D721Med (cell line): ENCODE data around the gene LDLRAP1.

Experiments
- DNase-seq: peaks from one replicate; pipeline ENCODE4 v3.0.0; 2011; ENCODE audit warnings: low spot score; ENCODE audit not compliant: insufficient read length
- FAIRE-seq: peaks from 2 replicates; lab custom pipeline; 2011; peaks lifted over from hg19 to GRCh38; lab: Jason Lieb, UNC
- TF ChIP-seq, protein P1 (sequence below): IDR thresholded peaks from 2 replicates; pipeline ENCODE4 v1.5.1; 2012; ENCODE audit warnings: mild to moderate bottlenecking, control low read depth; ENCODE audit not compliant: insufficient read depth; ENCODE audit errors: missing control alignments

The LDLRAP1 gene

DNA sequence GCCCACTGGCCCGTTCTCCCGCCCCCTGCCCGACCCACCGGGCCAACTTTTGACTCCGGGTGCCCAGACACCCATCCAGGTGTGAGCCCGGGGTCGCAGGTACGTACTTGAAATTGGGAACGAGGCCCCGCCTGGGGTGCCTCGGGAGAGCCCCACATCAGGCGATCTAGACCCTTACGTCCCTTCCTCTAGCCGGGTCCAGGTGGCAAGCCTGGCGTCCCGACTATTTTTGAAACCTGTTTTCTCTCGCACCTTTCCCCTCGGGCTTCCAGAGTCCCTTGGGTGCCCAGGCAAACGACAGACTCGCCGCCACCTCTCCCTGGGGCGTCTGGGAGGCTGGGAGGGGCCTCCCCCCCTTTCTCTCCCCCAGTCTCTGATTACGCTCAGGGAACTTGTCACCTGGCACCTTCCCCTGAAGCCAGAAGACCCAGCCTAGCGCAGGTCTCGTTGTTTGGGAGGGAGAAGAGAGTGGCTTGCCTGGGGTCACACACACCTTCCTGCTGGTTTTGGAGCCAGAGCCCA, 898 bp downstream of the LDLRAP1 start:
- TF ChIP-seq, protein P1, sequence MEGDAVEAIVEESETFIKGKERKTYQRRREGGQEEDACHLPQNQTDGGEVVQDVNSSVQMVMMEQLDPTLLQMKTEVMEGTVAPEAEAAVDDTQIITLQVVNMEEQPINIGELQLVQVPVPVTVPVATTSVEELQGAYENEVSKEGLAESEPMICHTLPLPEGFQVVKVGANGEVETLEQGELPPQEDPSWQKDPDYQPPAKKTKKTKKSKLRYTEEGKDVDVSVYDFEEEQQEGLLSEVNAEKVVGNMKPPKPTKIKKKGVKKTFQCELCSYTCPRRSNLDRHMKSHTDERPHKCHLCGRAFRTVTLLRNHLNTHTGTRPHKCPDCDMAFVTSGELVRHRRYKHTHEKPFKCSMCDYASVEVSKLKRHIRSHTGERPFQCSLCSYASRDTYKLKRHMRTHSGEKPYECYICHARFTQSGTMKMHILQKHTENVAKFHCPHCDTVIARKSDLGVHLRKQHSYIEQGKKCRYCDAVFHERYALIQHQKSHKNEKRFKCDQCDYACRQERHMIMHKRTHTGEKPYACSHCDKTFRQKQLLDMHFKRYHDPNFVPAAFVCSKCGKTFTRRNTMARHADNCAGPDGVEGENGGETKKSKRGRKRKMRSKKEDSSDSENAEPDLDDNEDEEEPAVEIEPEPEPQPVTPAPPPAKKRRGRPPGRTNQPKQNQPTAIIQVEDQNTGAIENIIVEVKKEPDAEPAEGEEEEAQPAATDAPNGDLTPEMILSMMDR, result no peak
- no peak for DNase-seq
- no peak for FAIRE-seq

DNA sequence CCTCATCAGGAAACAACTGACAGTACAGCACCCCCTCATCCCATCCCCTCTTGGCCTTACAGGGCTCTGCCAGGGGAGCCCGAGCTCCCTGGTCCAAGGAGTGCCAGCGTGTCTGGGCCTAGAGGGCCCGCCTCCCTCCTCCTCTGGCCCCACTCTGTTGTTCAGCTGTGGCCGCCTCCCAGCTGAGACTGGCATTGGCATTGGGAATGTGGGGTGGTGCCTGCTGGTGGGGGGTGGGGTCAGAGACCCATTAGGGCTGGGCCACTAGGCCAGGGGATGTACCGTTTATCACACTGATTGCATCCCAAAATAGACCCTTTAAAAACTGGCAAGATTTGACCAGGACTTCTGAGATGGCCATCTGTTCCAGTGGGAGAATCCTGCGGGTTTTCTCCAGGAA, 1.4 kb downstream of the LDLRAP1 start:
- TF ChIP-seq, protein P1, result no peak
- DNase-seq (no peak), FAIRE-seq (no peak)

DNA sequence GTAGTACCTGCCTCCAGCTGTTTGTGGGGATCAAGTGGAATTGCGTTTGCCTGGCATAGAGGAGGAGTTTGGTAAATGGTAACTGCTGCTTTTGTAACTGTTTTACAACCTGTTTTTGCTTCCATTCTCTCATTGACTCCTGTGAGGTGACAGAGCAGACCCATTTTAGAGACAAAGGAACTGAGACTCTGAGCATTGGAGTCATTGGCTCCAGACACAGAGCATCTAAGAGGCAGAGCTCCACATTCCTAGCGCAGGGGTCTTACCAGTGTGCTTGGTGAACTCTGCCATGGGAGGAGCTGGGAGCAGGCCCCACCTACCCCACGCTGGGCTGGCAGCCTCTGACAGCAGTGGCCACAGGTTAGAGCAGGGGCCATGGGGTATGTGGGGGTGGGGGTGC, 2.4 kb downstream of the LDLRAP1 start:
- DNase-seq (no peak), FAIRE-seq (no peak)
- TF ChIP-seq, protein P1, result no peak

DNA sequence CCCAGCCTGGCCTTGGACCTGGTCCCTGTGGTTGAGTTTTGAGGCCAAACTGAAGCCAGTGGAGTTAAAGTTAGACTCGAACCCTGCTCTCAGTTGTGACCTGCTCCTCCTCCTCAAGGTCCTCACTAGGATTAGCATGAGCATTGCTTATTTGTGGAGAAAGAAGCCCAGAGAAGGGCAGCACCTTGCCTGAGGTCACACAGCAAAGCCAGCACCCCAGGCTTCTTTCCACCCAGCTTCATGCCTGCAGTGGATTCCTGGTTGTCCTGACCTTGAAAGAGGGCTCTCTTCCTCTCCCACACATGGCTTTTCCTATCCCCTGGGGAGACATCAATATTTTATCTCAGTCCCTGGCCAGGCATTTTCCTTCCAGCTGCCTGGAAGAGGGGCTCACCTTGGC, 2.8 kb downstream of the LDLRAP1 start:
- DNase-seq (no peak), FAIRE-seq (no peak)
- TF ChIP-seq, protein P1, result no peak

DNA sequence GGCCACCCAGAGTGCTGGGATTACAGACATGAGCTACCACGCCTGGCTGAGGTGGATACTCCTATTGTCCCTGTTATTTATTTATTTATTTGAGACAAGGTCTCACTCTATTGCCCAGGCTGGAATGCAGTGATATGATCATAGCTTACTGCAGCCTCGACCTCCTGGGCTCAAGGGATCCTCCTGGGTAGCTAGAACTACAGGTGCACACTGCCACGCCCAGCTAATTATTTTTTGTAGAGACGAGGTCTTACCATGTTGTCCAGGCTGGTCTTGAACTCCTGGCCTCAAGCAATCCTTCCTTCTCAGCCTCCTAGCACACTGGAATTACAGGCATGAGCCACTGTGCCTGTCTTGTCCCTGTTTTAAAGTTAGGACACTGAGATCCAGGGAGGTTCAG, 5.2 kb downstream of the LDLRAP1 start:
- no peak for DNase-seq
- TF ChIP-seq, protein P1, result no peak
- no peak for FAIRE-seq

DNA sequence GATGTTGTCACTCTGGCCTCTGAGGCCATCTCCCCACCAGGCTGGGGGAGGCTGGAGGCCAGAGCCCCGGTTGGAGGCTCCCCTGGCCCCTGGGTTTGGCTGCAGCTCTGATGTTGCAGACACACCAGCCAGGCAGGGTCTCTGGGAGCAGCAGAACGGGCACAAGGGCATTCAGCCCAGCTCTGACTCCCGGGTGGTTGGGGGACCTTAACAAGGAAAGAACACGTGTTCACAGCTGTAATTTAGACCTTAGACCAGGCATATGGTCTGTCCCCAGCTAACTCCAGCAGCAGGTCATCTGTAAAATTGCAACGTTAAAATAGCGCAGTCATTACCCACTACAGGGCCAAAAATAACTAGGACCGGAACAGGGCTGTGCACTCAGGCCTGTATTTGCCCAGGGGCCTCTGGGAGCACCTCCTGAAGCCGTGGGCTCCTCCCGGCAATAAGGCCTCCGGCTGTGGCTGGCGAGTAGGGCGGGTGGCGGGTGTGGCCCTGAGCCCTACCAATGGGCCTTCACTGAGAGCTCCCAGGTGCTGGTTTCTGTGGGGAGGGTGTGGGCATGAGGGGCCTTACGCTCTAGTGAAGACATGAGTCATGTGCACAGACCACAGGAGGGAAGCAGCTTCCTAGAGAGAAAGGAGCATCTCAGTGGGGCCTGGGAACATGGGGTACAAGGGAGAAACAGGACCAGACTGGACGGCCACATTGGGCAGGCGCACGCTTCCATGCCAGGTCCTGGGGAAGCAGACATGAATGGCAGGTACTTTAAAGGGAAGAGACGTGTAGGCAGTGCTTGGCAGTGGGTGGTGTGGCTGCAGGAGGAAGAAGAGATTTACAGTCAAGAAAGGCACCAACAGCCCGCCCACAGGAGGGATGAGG, 6.1 kb downstream of the LDLRAP1 start:
- DNase-seq (no peak), FAIRE-seq (no peak)
- TF ChIP-seq, protein P1, result no peak

DNA sequence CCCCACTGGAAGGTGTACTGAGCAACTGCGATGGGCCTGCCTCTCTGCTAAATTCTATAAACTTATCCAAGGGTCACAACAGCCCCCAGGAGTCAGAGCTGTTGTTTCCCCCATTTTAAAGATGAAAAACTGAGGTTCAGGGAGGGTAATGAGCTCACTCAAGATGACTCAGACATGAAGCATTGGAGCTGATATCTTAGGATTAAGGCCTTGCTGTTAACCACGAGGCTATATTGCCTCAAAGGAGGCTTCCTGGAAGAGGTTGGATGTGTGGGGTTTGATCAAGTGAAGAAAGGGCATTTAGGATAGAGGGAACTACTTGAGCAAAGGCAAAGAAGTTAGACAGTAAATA, 6.7 kb downstream of the LDLRAP1 start:
- no peak for DNase-seq
- TF ChIP-seq, protein P1, result no peak
- FAIRE-seq, result no peak
